Dermis blood vessel endothelial cell (primary cell): ENCODE measurements around the gene SLC22A3. TPM values are rescaled to one million over a fixed set of nuclear protein-coding genes. Genes with fewer than 3 reads are reported as not detected.
"Not testable (repeated sequence)": the region's sequence is repeated elsewhere in the genome, so short reads cannot be mapped to it uniquely, and the experiment has no call there.

Experiments
- DNase-seq: peaks from one replicate; pipeline ENCODE4 v3.0.0; 2010
- total RNA-seq: library from RNA; depleted of rRNA; stranded (reverse); fragments of >200 nt; gene quantifications from 2 replicates; pipeline ENCODE4 v1.2.3, GENCODE V29; 2014

The SLC22A3 gene, protein sequence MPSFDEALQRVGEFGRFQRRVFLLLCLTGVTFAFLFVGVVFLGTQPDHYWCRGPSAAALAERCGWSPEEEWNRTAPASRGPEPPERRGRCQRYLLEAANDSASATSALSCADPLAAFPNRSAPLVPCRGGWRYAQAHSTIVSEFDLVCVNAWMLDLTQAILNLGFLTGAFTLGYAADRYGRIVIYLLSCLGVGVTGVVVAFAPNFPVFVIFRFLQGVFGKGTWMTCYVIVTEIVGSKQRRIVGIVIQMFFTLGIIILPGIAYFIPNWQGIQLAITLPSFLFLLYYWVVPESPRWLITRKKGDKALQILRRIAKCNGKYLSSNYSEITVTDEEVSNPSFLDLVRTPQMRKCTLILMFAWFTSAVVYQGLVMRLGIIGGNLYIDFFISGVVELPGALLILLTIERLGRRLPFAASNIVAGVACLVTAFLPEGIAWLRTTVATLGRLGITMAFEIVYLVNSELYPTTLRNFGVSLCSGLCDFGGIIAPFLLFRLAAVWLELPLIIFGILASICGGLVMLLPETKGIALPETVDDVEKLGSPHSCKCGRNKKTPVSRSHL
- total RNA-seq, result under 0.01 TPM in 1 of 2 replicates, not detected in the other

DNA sequence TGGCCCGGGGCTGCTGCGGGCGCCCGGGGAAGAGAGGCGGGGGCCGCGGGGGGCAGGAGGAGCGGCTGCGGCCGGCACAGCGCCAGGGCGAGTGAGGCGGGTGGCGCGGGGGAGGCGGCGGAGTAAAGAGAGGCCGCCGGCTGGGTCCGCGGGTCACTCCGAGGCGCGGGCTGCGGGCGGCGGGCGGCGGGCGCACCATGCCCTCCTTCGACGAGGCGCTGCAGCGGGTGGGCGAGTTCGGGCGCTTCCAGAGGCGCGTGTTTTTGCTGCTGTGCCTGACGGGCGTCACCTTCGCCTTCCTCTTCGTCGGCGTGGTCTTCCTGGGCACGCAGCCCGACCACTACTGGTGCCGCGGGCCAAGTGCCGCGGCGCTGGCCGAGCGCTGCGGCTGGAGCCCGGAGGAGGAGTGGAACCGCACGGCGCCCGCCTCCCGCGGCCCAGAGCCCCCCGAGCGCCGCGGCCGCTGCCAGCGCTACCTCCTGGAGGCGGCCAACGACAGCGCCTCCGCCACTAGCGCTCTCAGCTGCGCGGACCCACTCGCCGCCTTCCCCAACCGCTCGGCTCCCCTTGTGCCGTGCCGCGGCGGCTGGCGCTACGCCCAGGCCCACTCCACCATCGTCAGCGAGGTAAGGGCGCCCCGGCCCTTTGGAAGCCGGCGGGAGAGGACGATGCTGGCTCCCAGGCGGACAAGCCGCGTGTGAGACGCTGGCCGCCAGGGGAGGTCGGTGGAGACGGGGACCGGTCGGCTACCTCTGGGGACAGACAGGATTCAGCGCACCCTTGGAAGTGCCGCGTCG lies at the start of gene SLC22A3:
SLC22A3 (plus strand) TSS at position 156 of the 797 bp plus-strand sequence; CDS start at position 198, 42 bp downstream.
- peak; percentile 4 for DNase-seq

DNA sequence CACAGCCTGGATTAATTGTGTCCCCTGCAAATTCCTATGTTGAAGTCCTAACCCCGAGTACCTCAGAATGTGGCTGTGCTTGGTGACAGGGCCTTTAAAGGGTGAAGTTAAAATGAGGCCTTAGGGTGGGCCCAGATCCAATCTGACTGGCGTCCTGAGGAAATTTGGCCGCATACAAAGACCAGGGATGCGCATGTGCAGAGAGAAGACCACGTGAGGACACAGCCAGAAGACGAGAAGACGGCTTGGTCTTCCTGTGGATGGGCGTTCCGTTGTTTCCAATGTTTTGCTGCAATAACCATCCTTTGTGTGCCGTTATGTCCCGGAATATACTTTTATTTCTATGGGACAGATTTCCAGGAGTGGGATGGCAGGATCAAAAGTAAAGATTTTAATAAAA lies 48.6 kb upstream of the SLC22A3 start:
- DNase-seq, result no peak

DNA sequence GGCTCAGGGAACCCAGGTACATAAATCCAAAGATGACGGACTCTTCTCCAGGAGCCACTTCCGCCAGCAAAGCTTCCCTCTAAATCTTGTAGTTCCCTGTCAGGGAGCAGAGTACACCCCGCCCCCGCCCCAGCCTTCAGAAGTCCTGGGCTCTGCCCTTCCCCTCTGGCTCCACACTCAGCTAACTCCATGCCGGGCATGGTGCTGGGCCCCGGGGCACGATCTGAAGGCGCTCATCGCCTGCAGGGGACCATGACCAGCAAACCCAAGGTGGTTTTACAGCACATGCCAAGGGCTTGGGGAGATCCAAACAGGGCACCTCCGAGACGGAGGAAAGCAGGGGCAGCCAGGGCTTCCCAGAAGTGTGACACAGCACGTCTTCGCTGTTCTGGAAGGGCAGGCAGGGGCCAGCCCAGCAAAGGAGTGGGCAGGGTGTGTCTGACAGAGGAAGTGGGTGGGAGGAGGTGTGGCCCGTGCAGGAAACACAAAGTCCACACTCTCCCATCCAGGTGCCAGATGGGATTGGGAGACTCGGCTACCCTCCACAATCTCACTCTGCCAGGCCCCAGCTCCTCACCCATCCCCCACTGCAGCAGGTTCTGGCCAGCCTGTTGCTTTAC lies 48.0 kb upstream of the SLC22A3 start:
- no peak for DNase-seq

DNA sequence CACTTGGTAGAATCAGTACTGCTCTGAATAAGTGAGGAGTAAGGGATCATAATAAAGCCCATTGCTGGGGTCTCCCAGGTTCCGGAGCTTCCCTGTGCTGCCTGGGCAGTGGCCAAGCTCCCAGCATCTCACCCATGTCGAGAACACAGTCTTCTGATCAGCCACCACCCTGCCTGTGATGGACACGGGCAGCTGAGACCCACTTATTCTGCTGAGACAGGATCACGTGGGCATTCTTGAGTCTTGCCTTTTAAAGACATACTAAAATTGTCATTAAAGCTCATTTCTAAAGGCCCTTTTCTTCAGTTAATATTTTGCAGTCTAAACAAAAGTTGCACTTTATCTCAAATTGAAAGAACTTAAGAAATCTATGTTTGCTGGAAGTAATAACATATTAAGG lies 46.8 kb upstream of the SLC22A3 start:
- no peak for DNase-seq

DNA sequence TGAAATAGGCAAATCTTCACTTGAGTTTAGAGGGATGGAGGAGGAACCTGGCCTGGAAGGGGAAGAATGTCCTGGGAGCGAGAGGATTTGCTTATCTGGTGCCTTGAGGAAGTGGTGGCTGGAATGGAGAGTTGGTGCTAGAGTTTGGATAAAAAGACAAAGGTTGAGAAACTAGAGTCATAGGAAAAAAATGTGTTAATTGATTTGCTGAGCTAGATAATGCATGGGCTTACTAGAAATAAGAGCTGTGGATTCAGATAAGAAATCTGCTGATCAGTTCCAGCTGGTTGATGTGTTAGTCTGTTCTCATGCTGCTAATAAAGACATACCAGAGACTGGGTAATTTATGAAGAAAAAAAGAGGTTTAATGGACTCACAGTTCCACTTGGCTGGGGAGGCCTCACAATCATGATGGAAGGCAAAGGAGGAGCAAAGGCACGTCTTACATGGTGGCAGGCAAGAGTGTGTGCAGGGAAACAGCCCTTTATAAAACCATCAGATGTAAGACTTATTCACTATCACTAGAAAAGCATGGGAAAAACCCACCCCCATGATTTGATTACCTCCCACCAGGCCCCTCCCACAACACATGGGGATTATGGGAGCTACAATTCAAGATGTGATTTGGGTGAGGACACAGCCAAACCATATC lies 45.6 kb upstream of the SLC22A3 start:
- not testable (repeated sequence) for DNase-seq

DNA sequence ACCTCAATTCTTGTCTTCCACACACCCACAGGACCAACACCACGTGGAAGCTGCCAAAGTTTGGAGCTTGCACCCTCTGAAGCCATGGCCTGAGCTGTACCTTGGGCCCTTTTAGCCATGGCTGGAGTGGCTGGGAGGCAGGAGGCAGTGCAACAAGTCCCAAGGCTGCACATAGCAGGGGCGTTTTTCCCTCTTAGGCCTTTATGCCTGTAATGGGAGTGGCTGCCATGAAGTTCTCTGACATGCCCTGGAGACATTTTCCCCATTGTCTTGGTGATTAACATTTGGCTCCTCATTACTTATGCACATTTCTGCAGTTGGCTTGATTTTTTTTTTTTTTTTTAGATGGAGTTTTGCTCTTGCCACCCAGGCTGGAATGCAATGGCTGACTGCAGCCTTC lies 44.4 kb upstream of the SLC22A3 start:
- DNase-seq, result no peak

DNA sequence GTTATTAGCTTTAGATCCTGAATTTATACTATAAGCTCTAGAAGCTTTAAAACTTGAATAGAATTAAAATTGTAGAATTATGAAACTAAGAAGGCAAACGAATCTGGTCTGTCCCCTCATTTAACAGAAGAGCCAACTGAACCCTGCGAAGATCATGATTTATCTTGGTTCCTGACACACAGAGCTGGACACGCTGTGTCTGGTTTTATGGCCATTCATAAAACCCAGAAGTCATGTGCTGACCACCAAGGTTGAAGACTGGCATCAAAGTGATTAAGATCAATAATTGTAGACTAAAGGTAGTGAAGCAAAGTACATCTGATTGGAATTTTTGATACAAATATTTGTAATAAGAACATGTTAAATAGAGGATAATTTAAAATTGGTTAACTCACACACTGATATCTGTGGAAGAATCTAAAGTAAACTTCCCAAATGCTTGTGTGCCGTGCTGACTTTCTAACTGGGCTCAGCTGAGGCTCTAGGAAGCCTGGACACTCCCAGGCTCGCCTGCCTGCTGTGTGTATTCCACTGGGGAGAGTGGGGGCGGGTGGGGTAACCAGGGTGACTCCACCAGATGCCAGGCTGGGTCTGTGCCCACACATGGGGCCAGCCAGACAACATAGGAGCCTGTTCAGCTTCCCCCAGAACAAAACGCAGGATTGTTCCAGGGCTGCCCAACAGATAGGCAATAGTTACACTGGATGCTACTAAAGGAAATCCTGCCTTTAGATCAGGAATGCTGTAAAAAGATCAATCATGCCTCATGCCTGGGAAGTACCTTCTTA lies 42.1 kb upstream of the SLC22A3 start:
- DNase-seq, result no peak

DNA sequence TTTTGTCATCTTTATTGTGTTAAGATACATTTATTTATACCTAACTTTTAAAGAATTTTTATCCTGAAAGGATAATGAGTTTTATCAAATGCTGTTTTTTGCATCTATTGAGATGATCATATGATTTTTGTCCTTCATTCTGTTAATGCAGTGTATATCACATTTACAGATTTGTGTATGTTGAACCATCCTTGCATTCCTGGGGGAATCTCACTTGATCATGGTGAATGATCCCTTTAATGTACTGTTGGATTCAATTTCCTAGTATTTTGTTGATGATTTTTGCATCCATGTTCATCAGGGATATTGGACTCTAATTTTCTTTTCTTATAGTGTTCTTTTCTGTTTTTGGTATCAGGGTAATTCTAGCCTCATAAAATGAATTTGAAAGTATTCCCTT lies 38.5 kb upstream of the SLC22A3 start:
- no peak for DNase-seq

DNA sequence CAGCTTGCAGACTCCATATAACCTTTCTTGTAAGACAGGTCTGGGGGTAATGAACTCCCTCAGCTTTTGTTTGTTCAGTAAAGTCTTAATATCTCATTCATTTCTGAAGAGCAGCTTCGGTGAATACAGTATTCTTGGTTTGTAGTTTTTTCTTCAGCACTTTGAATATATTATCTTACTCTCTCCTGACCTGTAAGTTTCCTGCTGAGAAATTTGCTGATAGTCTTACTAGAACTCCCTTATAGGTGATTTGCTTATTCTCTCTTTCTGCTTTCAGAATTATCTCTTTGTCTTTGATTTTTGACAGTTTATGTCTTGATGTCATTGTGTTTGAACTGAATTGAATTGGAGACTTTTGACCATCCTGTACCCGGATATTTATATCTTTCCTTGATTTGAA lies 35.3 kb upstream of the SLC22A3 start:
- DNase-seq, result no peak

DNA sequence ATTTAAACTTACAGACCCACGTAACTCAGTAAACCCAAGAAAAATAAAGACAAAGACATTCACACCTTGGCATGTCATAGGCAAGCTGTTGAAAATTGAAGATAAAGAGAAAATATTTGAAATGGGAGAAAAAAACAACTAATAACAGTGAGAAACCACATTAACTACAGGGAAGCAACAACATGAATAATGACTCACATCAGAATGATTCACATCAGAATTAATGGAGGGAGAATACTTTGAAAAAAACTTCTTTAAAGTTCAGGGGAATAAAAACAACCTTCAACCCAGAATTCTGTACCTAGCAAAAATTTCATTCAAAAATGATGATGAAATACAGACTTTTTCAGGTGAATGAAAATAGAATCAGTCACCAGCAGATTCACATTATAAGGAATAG lies 32.9 kb upstream of the SLC22A3 start:
- no peak for DNase-seq

DNA sequence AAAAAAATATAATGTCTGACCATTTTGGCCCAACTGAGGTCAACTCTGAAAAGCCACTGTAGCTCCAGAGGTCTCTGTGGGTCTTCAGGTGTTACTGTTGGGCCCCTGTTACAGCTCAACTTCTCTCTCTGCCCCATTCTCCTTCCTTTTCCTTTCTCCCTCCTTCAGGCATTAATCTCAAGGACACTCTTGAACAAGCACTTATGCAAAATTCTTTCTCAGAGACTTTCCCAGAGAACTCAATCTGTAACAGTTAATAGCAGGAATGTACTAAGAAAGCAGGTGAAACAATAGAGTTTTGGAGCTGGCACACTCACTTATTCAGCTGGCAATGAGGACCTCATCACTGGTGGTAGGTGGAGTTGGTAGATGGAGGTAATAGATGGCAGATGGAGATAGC lies 31.9 kb upstream of the SLC22A3 start:
- no peak for DNase-seq

DNA sequence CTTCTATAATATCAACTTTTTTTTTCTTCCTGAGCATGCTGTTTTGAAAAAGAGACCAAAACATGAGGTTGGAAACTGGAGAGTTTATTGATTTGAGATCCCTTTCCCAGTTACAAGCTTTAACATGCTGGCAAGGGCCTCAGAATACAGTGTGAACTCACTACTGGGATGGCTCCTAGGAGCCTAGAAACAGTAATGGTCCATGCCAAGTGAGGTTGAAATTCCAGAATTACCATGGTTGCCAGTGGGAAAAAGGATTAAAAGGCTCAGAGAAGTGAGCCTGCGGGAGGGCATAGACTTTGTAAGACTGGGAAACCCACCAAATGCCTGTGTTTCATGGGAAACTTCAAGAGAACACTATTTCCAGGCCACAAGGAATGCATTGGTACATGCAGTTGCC lies 28.9 kb upstream of the SLC22A3 start:
- DNase-seq, result no peak

DNA sequence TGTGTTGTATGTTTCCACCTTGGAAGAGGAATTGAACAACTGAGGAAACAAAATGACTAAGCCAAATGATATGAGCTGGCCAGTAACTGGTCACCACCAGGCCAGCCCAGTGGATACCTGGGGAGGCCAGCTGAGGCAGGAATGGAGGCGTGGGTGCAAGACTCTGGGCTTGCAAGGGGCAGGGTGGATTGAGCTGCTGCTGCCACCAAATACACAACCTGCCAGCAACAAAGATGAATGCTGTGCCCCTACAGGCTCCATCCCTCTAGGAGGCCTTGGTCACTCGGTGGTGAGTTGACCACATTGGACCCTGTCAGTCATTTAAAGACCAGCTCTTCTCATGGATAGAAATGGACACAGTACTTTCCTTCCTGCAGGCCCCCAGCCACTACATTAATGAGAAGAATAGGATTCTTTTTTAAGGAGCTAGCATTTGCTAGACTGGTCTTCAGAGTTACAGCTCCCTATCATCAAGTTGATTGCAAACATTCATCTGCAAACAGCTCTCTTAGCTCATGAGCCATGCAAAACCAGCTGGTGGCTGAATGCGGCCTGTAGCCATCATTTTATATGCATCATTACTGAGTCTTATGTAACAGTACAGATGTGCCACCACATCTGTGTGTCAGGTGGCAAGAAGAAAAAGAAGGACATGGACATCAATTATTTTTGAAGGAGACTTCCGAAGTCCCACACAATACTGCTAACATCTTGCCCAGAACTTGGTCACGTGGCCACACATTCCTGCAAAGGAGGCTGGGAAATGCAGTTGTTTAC lies 26.3 kb upstream of the SLC22A3 start:
- no peak for DNase-seq

DNA sequence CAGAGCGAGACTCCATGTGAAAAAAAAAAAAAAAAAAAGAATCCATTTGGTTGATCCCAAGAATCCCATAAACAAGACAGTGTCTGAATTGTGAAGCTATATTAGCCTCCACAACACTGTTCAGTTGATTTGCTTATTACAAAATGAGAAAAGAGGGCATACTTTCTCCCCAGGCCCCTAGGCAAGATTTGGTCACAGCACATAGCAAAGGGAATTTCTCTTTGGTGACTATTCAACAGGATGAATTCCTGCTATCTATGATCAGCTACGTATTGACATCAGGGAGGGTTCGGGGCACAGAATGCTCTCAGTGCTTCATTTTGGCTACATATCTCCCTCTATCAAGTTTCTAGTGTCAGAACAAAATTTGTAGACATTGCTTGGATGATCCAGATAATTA lies 20.2 kb upstream of the SLC22A3 start:
- DNase-seq, result no peak

DNA sequence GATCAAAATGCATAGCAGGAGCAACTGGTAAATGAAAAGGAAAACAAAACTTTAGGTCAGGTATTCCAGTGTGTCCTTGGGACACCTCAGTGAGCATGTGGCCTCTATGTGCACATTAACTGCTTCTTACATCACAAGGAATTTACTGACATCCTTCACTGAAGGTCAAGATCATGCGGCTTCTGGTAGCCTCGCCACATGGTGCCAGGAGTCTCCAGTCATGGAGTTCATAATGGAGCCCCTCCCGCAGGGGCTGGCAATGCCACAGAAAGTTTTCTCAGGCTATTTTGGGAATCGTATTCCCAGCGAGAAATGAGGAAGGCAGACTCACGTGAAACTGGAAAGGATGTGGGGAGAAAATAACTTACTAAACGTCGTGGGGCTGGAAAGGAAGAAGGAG lies 19.7 kb upstream of the SLC22A3 start:
- no peak for DNase-seq

DNA sequence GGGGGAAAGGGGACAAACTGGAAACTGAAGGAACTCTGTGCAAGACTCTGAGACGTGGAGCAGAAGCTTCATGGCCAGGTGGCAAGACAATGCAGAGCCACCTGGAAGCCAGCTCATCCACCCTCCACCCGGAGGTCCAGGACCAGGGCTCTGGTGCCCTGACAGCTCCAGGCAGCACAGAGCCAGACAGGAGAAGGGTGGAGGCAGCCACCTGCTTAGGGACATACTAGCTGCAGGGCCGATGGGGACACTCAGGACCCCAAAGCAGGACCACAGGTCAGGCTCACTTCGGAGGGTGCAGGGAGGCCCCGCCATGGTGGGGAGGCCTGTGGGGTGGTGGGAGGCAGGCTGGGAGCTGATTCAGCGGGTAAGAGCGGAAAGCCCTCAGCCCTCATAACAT lies 19.0 kb upstream of the SLC22A3 start:
- DNase-seq, result no peak

DNA sequence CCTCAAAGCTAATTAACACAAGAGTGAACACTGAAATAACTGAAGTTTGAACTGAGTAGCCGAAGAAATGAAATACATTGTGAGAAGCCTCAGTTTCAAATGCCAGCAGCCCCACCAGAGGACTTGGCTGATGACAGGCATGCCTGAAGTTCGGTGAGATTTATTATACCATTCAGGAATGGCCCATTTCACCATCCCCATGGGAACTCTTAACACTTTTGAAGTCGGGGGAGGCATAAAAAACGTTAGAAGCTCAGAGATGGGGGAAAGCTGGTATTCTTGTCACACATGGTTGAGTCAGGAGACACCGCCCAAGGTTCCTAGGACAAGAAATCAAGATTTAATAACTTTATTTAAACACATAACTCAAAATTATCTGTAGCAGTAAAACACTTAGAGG lies 17.6 kb upstream of the SLC22A3 start:
- no peak for DNase-seq

DNA sequence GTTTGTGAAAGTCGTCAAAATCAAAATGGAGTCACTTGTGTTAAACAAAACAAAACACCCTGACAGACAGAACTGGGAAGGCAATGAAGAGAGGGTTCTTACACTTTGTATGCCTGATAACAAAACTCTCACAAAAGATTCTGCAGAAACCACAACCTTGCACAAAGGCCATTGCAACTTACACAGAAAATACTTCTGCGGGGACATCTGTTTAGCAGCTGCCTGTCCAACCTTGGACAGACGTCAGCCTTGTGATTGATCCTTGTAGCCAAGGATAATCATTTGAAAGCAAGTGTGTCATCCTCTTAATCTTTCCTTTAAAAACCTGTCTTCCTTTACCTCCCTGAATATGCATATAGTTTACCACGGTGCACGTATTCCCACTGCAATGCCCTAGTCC lies 17.0 kb upstream of the SLC22A3 start:
- no peak for DNase-seq

DNA sequence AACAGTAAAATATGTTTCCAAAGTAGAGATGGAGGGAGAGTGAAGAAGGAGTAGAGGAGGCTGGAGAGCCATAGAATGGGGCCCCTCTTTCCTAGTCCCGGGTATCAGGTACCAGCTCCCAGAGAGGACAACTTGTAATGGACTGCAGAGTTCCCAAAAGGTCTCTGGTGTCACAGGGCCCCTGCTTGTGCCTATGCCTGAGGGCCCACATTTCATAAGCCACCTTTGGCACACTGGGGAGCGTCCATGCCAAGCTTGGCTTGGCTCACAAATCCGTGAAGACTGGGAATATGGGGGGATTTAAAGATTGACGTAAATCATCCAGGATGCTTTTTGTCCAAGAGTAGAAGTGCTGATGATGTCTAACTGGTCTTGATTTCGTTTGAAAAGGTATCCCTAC lies 16.4 kb upstream of the SLC22A3 start:
- no peak for DNase-seq

DNA sequence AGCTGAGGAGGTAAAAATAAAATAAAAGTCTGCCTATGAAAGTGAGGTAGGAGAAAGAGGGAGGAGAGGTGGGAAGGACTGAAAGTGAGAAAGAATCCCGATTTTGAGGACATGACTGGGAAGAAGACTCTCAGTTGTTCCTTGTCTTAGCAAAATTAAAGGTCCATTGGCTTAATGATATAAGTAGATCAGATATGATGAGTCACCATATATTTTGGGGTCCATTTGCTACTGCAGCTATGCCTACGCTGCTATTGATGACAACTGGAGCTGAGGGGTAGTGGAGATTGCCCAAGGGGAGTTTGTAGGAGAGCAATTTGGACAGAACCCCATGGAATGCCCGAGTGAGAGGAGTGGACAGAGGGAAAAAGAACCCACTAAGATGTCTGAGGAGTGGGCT lies 15.1 kb upstream of the SLC22A3 start:
- no peak for DNase-seq

DNA sequence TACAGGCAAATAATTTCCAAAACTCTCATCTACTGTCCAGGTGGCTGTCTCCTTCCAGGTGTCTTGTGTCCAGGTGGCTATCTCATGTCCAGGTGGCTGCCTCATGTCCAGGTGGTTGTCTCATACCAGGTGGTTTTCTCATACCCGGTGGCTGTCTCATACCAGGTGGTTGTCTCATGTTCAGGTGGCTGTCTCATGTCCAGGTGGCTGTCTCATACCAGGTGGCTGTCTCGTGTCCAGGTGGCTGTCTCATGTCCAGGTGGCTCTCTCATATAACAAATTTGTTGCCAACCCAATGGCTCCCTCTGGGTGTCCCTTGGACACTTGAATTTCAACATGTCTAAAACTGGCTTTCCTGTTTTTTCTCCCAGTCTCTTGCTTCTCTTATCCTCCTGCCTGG lies 14.3 kb upstream of the SLC22A3 start:
- DNase-seq, result no peak
